LNCaP clone FGC (cell line): ENCODE measurements around the gene MYO7A.

ENCODE experiments used
- DNase-seq: peaks from one replicate; pipeline ENCODE4 v3.0.0-alpha.2; 2011; ENCODE audit warnings: low read depth
- H3K4me3 ChIP-seq: 2 replicates; pipeline ENCODE4 v1.5.1; 2011; ENCODE audit warnings: mild to moderate bottlenecking, low read depth, low read length, control low read depth
- CTCF ChIP-seq: IDR thresholded peaks from 2 replicates; pipeline ENCODE4 v1.5.1; 2012; ENCODE audit warnings: mild to moderate bottlenecking; ENCODE audit not compliant: control insufficient read depth, insufficient read depth; ENCODE audit errors: extremely low read depth

MYO7A gene

GRCh38 chr11:77217156-77217555 is 89.1 kb downstream of the MYO7A start:
- DNase-seq = no peak
- H3K4me3 ChIP-seq = no peak overlapping the region
- TF ChIP-seq CTCF = no peak

- no peak overlapping the region for H3K4me3 ChIP-seq
- TF ChIP-seq CTCF = no peak
- no peak for DNase-seq
Observed at GRCh38 chr11:77223797-77224196, 95.8 kb downstream of the MYO7A start.

- TF ChIP-seq CTCF = no peak
- no peak for DNase-seq
- no peak overlapping the region for H3K4me3 ChIP-seq
Observed at GRCh38 chr11:77230878-77231605, 103.0 kb downstream of the MYO7A start.

GRCh38 chr11:77231800-77232199 is 103.8 kb downstream of the MYO7A start:
- no peak for DNase-seq
- no peak for TF ChIP-seq CTCF
- H3K4me3 ChIP-seq = no peak overlapping the region

- H3K4me3 ChIP-seq = no peak overlapping the region
- no peak for DNase-seq
- no peak for TF ChIP-seq CTCF
Observed at GRCh38 chr11:77232242-77232641, 104.2 kb downstream of the MYO7A start.

GRCh38 chr11:77233011-77233410 is 105.0 kb downstream of the MYO7A start:
- no peak for TF ChIP-seq CTCF
- no peak for DNase-seq
- no peak overlapping the region for H3K4me3 ChIP-seq

GRCh38 chr11:77236901-77237300 is 108.9 kb downstream of the MYO7A start:
- DNase-seq = peak; percentile 74
- no peak for TF ChIP-seq CTCF

More at GRCh38 chr11:77236901-77237300, 108.9 kb downstream of the MYO7A start:
- H3K4me3 ChIP-seq = no peak overlapping the region
